HEK293 (cell line): ENCODE measurements around the gene P3H4.

Source experiments
- GFI1B ChIP-seq: fragments of 450-650 bp; formaldehyde crosslinking; IDR thresholded peaks from 2 replicates; pipeline ENCODE4 v1.5.1; 2016; ENCODE audit warnings: missing biosample characterization, missing genetic modification characterization
- HOXA7 ChIP-seq: sonication (generic); formaldehyde crosslinking; IDR thresholded peaks from 2 replicates; pipeline ENCODE4 v1.8.1; 2022; ENCODE audit warnings: missing genetic modification reagents, borderline replicate concordance
- IKZF3 ChIP-seq: fragments of 450-650 bp; IDR thresholded peaks from 2 replicates; pipeline ENCODE4 v1.5.0; 2018; ENCODE audit warnings: missing biosample characterization, mild to moderate bottlenecking, missing genetic modification characterization, moderate library complexity
- MYNN ChIP-seq: fragments of 450-650 bp; formaldehyde crosslinking; IDR thresholded peaks from 2 replicates; pipeline ENCODE4 v1.5.1; 2016; ENCODE audit warnings: missing biosample characterization, missing genetic modification characterization, borderline replicate concordance
- PRDM6 ChIP-seq: fragments of 450-650 bp; formaldehyde crosslinking; IDR thresholded peaks from 2 replicates; pipeline ENCODE4 v1.5.1; 2017; ENCODE audit warnings: missing biosample characterization, missing genetic modification characterization
- SP3 ChIP-seq: fragments of 450-650 bp; formaldehyde crosslinking; IDR thresholded peaks from 2 replicates; pipeline ENCODE4 v1.5.1; 2016; ENCODE audit warnings: missing biosample characterization, missing genetic modification characterization
- SP7 ChIP-seq: fragments of 450-650 bp; formaldehyde crosslinking; IDR thresholded peaks from 2 replicates; pipeline ENCODE4 v1.5.1; 2016; ENCODE audit warnings: missing biosample characterization, missing genetic modification characterization
- WT1 ChIP-seq: fragments of 450-650 bp; formaldehyde crosslinking; IDR thresholded peaks from 2 replicates; pipeline ENCODE4 v1.5.1; 2016; ENCODE audit warnings: missing biosample characterization, missing genetic modification characterization
- ZEB2 ChIP-seq: fragments of 450-650 bp; formaldehyde crosslinking; IDR thresholded peaks from 2 replicates; pipeline ENCODE4 v1.5.1; 2016; ENCODE audit warnings: missing biosample characterization, missing genetic modification characterization
- ZFP69B ChIP-seq: fragments of 450-650 bp; formaldehyde crosslinking; IDR thresholded peaks from 2 replicates; pipeline ENCODE4 v1.5.1; 2016; ENCODE audit warnings: missing biosample characterization, missing genetic modification characterization
- ZNF16 ChIP-seq: fragments of 450-650 bp; formaldehyde crosslinking; IDR thresholded peaks from 2 replicates; pipeline ENCODE4 v1.5.1; 2016; ENCODE audit warnings: low read depth, missing biosample characterization, missing genetic modification characterization
- ZNF19 ChIP-seq: fragments of 450-650 bp; formaldehyde crosslinking; IDR thresholded peaks from 2 replicates; pipeline ENCODE4; 2016; ENCODE audit warnings: missing biosample characterization, missing genetic modification characterization, low read depth
- ZNF23 ChIP-seq: fragments of 450-650 bp; formaldehyde crosslinking; IDR thresholded peaks from 2 replicates; pipeline ENCODE4 v1.5.1; 2016; ENCODE audit warnings: missing biosample characterization, missing genetic modification characterization, borderline replicate concordance
- ZNF239 ChIP-seq: fragments of 450-650 bp; formaldehyde crosslinking; IDR thresholded peaks from 2 replicates; pipeline ENCODE4 v1.5.1; 2016; ENCODE audit warnings: missing biosample characterization, missing genetic modification characterization
- ZNF311 ChIP-seq: fragments of 450-650 bp; formaldehyde crosslinking; IDR thresholded peaks from 2 replicates; pipeline ENCODE4 v1.5.1; 2017; ENCODE audit warnings: missing biosample characterization, missing genetic modification characterization, borderline replicate concordance
- ZNF354C ChIP-seq: fragments of 450-650 bp; formaldehyde crosslinking; IDR thresholded peaks from 2 replicates; pipeline ENCODE4 v1.5.1; 2016; ENCODE audit warnings: missing biosample characterization, missing genetic modification characterization, low read depth, borderline replicate concordance
- ZNF37A ChIP-seq: fragments of 450-650 bp; IDR thresholded peaks from 2 replicates; pipeline ENCODE4 v1.5.1; 2018; ENCODE audit warnings: missing biosample characterization, missing genetic modification characterization
- ZNF423 ChIP-seq: fragments of 450-650 bp; formaldehyde crosslinking; IDR thresholded peaks from 2 replicates; pipeline ENCODE4 v1.5.1; 2016; ENCODE audit warnings: missing biosample characterization, missing genetic modification characterization
- ZNF501 ChIP-seq: fragments of 450-650 bp; formaldehyde crosslinking; IDR thresholded peaks from 2 replicates; pipeline ENCODE4 v1.5.1; 2016; ENCODE audit warnings: missing biosample characterization, missing genetic modification characterization
- ZNF510 ChIP-seq: fragments of 450-650 bp; formaldehyde crosslinking; IDR thresholded peaks from 2 replicates; pipeline ENCODE4 v1.5.1; 2018; ENCODE audit warnings: mild to moderate bottlenecking, missing genetic modification characterization, missing biosample characterization; ENCODE audit not compliant: insufficient replicate concordance
- ZNF529 ChIP-seq: fragments of 450-650 bp; formaldehyde crosslinking; IDR thresholded peaks from 2 replicates; pipeline ENCODE4 v1.5.1; 2017; ENCODE audit warnings: missing genetic modification characterization, missing biosample characterization; ENCODE audit not compliant: insufficient replicate concordance
- ZNF555 ChIP-seq: fragments of 450-650 bp; formaldehyde crosslinking; conservative IDR thresholded peaks from 2 replicates; pipeline ENCODE4 v1.5.1; 2017; ENCODE audit warnings: missing biosample characterization, mild to moderate bottlenecking, missing genetic modification characterization, inconsistent platforms
- ZNF560 ChIP-seq: fragments of 450-650 bp; formaldehyde crosslinking; IDR thresholded peaks from 2 replicates; pipeline ENCODE4 v1.5.1; 2017; ENCODE audit warnings: missing biosample characterization, missing genetic modification characterization, borderline replicate concordance
- ZNF571 ChIP-seq: fragments of 450-650 bp; formaldehyde crosslinking; IDR thresholded peaks from 2 replicates; pipeline ENCODE4 v1.5.0; 2017; ENCODE audit warnings: missing biosample characterization, missing genetic modification characterization
- ZNF596 ChIP-seq: fragments of 450-650 bp; IDR thresholded peaks from 2 replicates; pipeline ENCODE4 v1.5.0; 2018; ENCODE audit warnings: missing biosample characterization, mild to moderate bottlenecking, missing genetic modification characterization, moderate library complexity
- ZNF654 ChIP-seq: fragments of 450-650 bp; formaldehyde crosslinking; IDR thresholded peaks from 2 replicates; pipeline ENCODE4 v1.5.1; 2016; ENCODE audit warnings: low read depth, missing biosample characterization, missing genetic modification characterization
- ZNF677 ChIP-seq: fragments of 450-650 bp; IDR thresholded peaks from 2 replicates; pipeline ENCODE4 v1.5.0; 2018; ENCODE audit warnings: missing biosample characterization, mild to moderate bottlenecking, missing genetic modification characterization, moderate library complexity
- ZNF692 ChIP-seq: fragments of 450-650 bp; formaldehyde crosslinking; IDR thresholded peaks from 2 replicates; pipeline ENCODE4 v1.5.1; 2016; ENCODE audit warnings: missing biosample characterization, missing genetic modification characterization
- ZNF701 ChIP-seq: fragments of 450-650 bp; formaldehyde crosslinking; IDR thresholded peaks from 2 replicates; pipeline ENCODE4 v1.5.1; 2016; ENCODE audit warnings: missing biosample characterization, missing genetic modification characterization
- TF ChIP-seq, protein P1 (sequence below): fragments of 450-650 bp; formaldehyde crosslinking; IDR thresholded peaks from 2 replicates; pipeline ENCODE4 v1.5.1; 2017; ENCODE audit warnings: missing biosample characterization, missing genetic modification characterization
- TF ChIP-seq, protein P2 (sequence below): fragments of 450-650 bp; formaldehyde crosslinking; IDR thresholded peaks from 2 replicates; pipeline ENCODE4 v1.5.1; 2016; ENCODE audit warnings: missing biosample characterization, missing genetic modification characterization
- TF ChIP-seq, protein P3 (sequence below): fragments of 450-650 bp; formaldehyde crosslinking; IDR thresholded peaks from 2 replicates; pipeline ENCODE4 v1.5.1; 2016; ENCODE audit warnings: missing biosample characterization, missing genetic modification characterization

P3H4 gene

DNA sequence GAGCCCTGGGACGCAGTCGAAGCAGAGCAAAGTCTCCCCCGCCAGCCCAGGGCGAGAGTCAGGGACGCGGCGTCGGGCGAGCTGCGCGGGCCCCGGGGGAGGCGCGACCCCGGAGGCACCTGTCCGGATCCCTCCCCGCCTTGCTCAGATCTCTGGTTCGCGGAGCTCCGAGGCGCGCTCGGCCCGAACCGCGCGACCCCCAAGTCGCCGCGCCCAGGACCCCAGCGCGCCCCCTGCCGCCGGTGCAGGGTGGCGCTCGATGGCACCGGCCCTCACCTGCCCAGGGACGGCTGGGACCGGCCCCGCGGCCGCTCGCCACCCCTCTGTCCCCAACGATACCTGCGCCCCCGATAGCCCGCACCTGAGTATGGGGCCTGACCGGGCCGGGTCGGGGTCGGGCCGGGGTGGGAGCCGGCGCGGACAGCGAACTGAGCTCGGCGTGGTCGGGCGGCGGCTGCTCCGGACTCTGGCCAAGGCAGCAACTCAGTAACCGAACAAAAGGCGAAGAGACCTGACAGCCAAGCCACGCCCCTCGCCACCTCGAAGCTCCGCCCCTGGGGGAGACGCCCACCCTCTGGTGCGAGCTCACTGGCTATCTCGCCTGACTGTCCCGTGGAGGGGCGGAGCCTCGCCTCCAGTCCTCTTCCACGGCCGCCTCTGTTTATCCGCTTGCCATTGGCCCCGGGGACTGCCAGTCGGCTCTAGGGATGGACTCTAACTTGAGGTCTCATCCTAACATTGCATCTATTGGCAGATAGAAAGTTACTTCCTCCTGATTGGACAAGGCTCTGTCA, 25.3 kb downstream of the P3H4 start, which contains the start of gene JUP (continued):
- TF ChIP-seq ZNF16 (tag by site-specific recombination) (no peak), ZNF239 (tag by site-specific recombination) (no peak), ZNF423 (tag by site-specific recombination) (no peak), ZNF560 (tag by site-specific recombination) (no peak), ZNF571 (tag by site-specific recombination) (no peak), IKZF3 (tag by site-specific recombination) (0 out of 2 replicates have a peak, but pooled peaks have one; percentile 36), ZNF354C (tag by site-specific recombination) (no peak), HOXA7 (CRISPR knock-in tag) (no peak), ZNF510 (no peak), ZNF677 (tag by site-specific recombination) (peak; percentile 74), ZNF23 (no peak), SP3 (tag by site-specific recombination) (peak; percentile 98), ZNF311 (tag by site-specific recombination) (no peak), ZNF692 (tag by site-specific recombination) (no peak), ZNF37A (tag by site-specific recombination) (no peak), GFI1B (tag by site-specific recombination) (no peak), ZNF596 (peak; percentile 68; the same call in 1 of the 2 replicates), ZNF19 (no peak), ZNF654 (tag by site-specific recombination) (no peak), ZFP69B (tag by site-specific recombination) (no peak), ZNF529 (tag by site-specific recombination) (no peak), ZNF701 (no peak), SP7 (tag by site-specific recombination) (0 out of 2 replicates have a peak, but pooled peaks have one; percentile 18), ZNF501 (tag by site-specific recombination) (no peak), ZEB2 (tag by site-specific recombination) (no peak; the same call in 1 of the 2 replicates), ZNF555 (tag by site-specific recombination) (no peak), MYNN (tag by site-specific recombination) (no peak), WT1 (tag by site-specific recombination) (no peak), PRDM6 (no peak)
- TF ChIP-seq, protein P1, sequence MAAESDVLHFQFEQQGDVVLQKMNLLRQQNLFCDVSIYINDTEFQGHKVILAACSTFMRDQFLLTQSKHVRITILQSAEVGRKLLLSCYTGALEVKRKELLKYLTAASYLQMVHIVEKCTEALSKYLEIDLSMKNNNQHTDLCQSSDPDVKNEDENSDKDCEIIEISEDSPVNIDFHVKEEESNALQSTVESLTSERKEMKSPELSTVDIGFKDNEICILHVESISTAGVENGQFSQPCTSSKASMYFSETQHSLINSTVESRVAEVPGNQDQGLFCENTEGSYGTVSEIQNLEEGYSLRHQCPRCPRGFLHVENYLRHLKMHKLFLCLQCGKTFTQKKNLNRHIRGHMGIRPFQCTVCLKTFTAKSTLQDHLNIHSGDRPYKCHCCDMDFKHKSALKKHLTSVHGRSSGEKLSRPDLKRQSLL: no peak
- TF ChIP-seq, protein P2, sequence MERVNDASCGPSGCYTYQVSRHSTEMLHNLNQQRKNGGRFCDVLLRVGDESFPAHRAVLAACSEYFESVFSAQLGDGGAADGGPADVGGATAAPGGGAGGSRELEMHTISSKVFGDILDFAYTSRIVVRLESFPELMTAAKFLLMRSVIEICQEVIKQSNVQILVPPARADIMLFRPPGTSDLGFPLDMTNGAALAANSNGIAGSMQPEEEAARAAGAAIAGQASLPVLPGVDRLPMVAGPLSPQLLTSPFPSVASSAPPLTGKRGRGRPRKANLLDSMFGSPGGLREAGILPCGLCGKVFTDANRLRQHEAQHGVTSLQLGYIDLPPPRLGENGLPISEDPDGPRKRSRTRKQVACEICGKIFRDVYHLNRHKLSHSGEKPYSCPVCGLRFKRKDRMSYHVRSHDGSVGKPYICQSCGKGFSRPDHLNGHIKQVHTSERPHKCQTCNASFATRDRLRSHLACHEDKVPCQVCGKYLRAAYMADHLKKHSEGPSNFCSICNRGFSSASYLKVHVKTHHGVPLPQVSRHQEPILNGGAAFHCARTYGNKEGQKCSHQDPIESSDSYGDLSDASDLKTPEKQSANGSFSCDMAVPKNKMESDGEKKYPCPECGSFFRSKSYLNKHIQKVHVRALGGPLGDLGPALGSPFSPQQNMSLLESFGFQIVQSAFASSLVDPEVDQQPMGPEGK: peak; percentile 22; the same call in 1 of the 2 replicates
- TF ChIP-seq, protein P3, sequence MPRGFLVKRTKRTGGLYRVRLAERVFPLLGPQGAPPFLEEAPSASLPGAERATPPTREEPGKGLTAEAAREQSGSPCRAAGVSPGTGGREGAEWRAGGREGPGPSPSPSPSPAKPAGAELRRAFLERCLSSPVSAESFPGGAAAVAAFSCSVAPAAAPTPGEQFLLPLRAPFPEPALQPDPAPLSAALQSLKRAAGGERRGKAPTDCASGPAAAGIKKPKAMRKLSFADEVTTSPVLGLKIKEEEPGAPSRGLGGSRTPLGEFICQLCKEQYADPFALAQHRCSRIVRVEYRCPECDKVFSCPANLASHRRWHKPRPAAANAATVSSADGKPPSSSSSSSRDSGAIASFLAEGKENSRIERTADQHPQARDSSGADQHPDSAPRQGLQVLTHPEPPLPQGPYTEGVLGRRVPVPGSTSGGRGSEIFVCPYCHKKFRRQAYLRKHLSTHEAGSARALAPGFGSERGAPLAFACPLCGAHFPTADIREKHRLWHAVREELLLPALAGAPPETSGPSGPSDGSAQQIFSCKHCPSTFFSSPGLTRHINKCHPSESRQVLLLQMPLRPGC (tag by site-specific recombination): no peak
